ENCODE data around the gene NDUFS3.
"Not testable (repeated sequence)": the region's sequence is repeated elsewhere in the genome, so short reads cannot be mapped to it uniquely, and the experiment has no call there.

NDUFS3 gene

DNA sequence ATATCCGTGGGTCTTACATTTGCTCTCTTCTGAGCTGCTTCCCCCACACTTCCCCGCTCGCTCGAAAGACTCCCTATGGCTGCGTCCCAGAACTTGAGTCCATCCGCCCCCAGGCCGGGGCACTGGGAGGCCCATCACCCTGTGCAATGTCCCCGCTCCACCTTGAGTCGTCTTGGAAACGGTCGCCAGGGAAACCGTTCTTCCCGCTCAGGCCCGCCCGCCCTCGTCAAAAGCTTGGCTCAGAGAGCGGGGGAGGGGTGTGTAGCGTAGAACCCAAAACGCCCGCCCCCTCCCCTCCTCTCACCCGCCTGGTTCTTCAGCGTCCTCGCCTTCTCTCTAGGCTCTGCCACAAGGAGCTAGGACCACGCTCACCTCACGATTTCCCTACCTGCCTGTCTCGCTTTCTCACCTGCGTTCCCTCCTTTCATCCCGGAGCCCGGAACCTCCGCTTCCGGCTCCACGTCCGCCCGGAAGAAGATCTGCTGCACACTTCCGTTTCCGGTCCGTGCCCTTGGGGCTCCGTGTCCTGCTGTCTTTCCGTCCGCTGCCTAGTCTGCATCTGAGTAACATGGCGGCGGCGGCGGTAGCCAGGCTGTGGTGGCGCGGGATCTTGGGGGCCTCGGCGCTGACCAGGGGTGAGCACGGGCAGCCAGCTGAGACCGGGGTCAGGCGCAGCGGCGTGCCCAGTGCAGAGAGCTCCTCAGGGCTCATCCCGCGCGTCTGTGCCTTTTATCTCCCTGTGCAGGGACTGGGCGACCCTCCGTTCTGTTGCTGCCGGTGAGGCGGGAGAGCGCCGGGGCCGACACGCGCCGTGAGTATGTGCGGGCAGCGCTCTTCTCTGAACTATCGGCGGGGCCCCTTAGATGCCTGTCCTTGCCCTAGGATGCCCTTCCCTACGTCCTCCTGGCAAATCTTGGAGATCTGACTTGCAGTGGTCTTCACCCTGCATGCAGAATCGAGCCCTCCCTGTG is at the start of gene NDUFS3, which contains the start of gene KBTBD4:
Gene NDUFS3 (plus strand): TSS at position 551 of the 971 bp plus-strand sequence. CDS start 18 bp downstream, at position 569.
Gene KBTBD4 (minus strand): TSS at position 447 of the 971 bp plus-strand sequence. CDS start 19 bp downstream, at position 428.
- DNase-seq: peak; percentile 83

- DNase-seq: no peak
Observed at GRCh38 chr11:47529951-47530350, 48.9 kb upstream of the NDUFS3 start.

DNA sequence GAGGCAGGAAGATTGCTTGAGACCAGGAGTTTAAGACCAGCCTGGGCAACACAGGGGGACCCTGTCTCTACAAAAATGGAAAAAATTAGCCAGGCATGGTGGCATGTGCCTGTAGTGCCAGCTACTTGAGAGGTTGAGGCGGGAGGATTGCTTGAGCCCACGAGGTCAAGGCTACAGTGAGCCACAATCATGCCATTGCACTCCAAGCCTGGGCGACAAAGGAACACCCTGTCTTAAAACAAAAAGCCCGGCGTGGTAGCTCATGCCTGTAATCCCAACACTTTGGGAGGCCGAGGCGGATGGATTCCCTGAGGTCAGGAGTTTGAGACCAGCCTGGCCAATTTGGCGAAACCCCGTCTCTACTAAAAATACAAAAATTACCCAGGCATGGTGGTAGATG is 48.2 kb upstream of the NDUFS3 start:
- DNase-seq: not testable (repeated sequence)

- no peak for DNase-seq
Observed at GRCh38 chr11:47531666-47532065, 47.2 kb upstream of the NDUFS3 start.

DNA sequence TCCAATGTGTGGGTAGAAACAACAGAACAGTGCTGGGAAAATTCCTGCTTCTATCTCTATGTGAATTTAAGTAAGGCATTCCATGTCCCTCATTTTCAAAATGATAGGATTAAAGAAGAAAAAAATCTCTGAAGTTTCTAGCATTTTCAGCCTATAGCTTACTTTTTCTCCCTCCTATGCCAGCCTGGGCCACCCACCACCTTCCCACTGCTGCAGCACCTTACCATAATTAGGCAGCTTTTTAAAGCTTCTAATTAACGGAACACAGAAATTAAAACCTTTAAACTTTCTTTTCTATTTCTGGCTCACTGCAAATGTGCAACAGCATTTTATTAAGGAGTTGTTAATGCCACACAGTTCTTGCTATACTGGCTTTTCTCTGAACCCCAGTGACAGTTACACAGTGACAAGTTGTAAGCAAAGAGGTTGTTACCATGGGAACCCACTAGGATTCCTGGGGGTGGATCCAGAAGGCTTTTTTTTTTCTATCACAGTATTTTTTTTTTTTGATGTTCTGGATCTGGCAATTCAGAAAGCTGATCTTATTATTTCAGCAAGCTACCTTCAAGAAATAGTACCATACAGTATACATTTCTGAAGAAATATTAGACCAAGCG is 46.2 kb upstream of the NDUFS3 start:
- no peak for DNase-seq

DNA sequence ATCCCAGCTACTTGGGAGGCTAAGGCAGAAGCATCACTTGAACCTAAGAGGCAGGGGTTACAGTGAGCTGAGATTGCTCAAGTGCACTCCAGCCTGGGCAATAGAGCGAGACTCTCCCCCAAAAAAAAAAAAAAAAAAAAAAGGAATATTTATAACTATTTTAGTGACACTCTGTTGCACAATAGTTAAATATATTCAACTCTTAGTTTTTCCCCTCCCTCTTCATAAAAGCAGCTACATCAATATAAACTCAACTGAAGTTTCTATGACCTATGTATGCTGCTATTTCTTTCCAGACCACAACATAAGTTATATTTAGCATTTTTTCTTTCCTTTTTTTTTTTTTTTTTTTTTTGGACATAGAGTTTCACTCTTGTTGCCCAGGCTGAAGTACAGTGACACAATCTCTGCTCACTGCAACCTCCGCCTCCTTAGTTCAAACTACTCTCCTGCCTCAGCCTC is 45.2 kb upstream of the NDUFS3 start:
- DNase-seq: no peak

- no peak for DNase-seq
Observed at GRCh38 chr11:47534704-47535251, 44.1 kb upstream of the NDUFS3 start.

DNA sequence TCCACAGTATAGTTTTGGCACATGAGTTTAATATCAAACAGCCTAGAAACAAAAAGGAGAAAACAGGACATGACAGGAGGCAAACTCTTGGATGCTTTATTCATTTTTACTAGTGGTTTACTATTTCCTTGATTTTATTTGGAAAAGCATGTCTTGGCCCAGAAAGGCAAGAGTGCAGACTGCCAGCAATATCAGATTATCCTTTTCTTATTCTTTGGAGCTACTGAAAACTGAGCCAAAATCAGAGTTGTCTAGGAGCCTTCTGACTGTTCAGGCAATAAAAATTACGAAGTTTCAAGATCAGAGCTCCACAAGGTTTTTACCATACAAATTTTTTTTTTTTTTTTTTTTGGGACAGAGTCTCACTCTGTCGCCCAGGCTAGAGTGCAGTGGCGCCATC is 42.0 kb upstream of the NDUFS3 start:
- DNase-seq: no peak

- DNase-seq: no peak
Observed at GRCh38 chr11:47538741-47539565, 39.9 kb upstream of the NDUFS3 start.

DNA sequence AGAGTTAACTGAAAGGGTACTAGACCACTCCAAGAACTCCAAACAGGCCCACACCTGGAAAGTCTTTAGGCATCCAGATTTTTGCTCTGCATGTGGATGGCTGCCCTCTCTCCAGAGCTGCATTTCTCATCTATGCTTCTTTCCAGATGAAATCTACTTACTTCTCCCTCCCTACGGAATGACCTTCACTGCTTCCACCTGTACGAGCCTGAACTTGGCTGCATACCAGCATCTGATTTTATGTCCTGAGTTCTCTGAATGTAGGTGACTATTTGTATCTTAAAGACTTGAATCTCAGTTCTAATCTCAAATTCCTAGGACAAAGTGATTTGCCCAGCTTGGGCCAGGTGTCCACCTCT is 39.2 kb upstream of the NDUFS3 start:
- no peak for DNase-seq

GRCh38 chr11:47541070-47541469 is 37.8 kb upstream of the NDUFS3 start:
- no peak for DNase-seq

DNA sequence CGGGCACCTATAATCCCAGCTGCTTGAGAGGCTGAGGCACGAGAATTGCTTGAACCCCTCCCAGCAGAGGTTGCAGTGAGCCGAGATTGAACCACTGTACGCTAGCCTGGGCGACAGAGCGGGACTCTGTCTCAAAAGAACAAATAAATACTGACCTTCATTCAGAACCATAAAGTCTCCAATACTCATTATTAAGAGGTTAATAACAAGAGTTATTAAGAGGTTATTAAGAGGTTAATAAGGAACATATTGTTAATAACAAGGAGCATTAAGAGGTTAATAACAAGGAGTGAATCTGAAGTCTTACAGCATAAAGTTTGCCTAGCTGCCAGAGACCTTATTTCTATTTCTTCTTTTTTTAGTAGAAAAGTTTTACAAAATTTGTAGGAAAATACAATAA is 33.6 kb upstream of the NDUFS3 start:
- DNase-seq: no peak

GRCh38 chr11:47546274-47546673 is 32.6 kb upstream of the NDUFS3 start:
- DNase-seq: not testable (repeated sequence)

DNA sequence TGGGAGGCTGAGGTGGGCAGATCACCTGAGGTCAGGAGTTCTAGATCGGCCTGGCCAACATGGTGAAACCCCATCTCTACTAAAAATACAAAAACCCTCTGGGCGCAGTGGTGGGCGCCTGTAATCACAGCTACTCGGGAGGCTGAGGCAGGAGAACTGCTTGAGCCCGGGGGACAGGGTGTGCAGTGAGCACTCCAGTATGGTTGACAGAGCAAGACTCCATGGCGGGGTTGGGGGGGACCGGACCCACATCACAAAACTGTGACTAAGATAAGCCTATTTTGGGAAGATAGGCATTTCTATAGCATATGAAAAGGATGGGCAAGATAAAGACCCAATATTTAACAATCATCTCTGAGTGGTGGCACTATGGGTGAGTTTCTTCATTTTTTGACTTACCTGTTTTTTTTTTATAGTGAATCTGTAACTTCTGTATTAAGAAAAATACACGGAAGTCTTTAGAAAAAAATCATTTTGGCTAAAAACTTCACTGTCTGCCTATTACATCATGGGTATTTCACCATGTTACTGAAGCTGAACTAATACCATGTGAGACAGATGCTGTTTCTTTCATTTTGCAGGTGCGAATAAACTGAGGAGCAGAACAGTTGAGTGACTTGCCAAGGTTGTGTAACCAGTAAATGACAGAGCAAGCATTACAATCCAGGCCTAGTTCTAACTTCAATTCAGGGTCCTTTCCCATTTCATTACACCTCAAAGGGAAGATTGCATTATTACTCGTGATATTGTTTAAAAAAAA is 28.4 kb upstream of the NDUFS3 start:
- DNase-seq: no peak

GRCh38 chr11:47551086-47551485 is 27.8 kb upstream of the NDUFS3 start:
- no peak for DNase-seq

DNA sequence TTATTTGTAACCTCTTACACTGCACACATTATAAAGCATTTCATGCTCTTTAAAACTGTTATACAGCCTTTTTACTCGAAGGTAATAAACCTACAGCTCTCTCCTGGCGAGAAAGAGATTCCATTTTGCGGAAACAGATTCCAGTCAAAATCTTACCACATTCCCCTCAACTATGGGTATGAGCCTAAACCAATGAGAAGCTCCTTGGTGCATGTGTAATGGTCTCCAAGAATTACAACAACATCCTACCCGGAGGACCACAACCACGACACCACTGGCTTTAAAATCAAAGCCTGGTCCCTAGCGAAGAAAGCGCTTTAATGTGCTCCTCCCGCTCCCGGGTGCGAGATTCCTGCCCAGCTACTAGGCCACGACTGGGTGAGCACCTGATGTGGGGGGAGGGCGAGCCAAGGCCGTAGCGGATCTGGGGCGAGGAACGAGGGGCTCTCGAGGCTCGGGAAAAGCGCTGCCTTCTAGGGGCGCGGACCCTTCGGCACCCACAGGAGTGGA is 26.8 kb upstream of the NDUFS3 start:
- DNase-seq: no peak

- peak; percentile 90 to 91 for DNase-seq
Observed at GRCh38 chr11:47552566-47553405, 26.1 kb upstream of the NDUFS3 start, which contains the start of gene CELF1. CELF1 (minus strand) TSS chr11:47553132; CDS start chr11:47499523, 53,609 bp downstream.

GRCh38 chr11:47553406-47553743 is 25.5 kb upstream of the NDUFS3 start:
- DNase-seq: no peak

- DNase-seq: not testable (repeated sequence)
Observed at GRCh38 chr11:47557004-47557403, 21.9 kb upstream of the NDUFS3 start.

- no peak for DNase-seq
Observed at GRCh38 chr11:47558695-47559094, 20.2 kb upstream of the NDUFS3 start.

DNA sequence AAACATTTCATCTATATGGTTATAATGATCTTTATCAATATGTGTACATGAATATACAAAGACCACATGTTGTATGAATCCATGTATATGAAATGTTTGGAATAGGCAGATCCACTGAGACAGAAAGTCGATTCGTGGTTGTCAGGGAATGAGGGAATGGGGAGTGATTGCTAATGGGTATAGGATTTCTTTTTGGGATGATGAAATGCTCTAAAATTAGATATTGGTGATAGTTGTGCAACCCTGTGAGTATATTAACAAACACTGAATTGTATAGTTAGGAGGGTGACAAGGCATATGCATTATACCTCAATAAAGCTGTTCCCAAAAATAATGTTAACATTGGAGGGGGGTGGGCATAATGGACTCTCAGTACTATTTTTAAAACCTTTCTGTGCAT is 18.4 kb upstream of the NDUFS3 start:
- DNase-seq: no peak

Data from stimulated activated CD4-positive, alpha-beta T cell treated with anti-CD3 and anti-CD28 coated beads, Interleukin-4, amount 100 ng/mL, for 4 hours (primary cell).